Stimulated activated CD4-positive, alpha-beta T cell treated with anti-CD3 and anti-CD28 coated beads, Interleukin-4, amount 100 ng/mL, for 48 hours (primary cell): Measurements from ENCODE around the gene UBE2O.

Experiments
- DNase-seq, 2 donors: peaks; one replicate each; pipeline ENCODE4 v3.0.0-alpha.2; 2020; ENCODE audit warnings: low read depth in 2 of 2

UBE2O gene

DNA sequence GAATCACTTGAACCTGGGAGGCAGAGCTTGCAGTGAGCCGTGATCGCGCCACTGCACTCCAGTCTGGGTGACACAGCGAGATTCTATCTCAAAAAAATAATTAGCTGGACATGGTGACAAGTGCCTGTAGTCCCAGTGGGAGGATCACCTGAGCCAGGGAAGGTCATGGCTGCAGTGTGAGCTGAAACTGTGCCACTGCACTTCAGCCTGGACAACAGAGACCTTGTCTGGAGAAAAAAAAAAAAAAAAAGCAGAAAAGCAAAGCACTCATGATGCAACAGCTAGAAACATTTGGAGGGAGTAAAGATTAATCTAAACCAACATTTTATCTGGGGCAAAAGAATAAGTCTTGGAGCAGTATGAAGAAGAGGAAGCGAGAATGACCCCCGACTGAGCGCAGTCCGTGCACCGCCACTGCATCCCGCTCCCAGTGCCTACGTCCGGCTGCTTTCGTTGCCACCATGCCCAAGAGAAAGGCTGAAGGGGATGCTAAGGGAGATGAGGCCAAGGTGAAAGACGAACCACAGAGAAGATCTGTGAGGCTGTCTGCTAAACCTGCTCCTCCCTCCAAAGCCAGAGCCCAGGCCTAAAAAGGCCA, 107.5 kb downstream of the UBE2O start:
- DNase-seq = no peak

- DNase-seq = no peak
These were observed 109.8 kb downstream of the UBE2O start for GRCh38 chr17:76343106-76343505.

GRCh38 chr17:76341301-76341700, 111.7 kb downstream of the UBE2O start:
- DNase-seq = no peak
